Smooth muscle cell (in vitro differentiated cells): ENCODE data around the gene LHX6. TPM values are rescaled to one million over a fixed set of nuclear protein-coding genes. Genes with fewer than 3 reads are reported as not detected.

Experiments used
- DNase-seq: peaks from one replicate; lab custom pipeline; 2025; ENCODE audit not compliant: unreplicated experiment; lab: John Stamatoyannopoulos, UW
- H2AFZ ChIP-seq: fragments of 200-600 bp; sonication (generic); 2 replicates; pipeline ENCODE4 v1.6.0; 2016; ENCODE audit warnings: antibody characterized with exemption, low read depth, mild to moderate bottlenecking
- H3F3A ChIP-seq: fragments of 200-600 bp; sonication (generic); 2 replicates; pipeline ENCODE4 v1.6.0; 2017; ENCODE audit warnings: antibody characterized with exemption, low read depth
- H3K27ac ChIP-seq: fragments of 200-600 bp; sonication (generic); 2 replicates; pipeline ENCODE4 v1.5.1; 2016; ENCODE audit warnings: low read depth, mild to moderate bottlenecking
- H3K27me3 ChIP-seq: fragments of 200-600 bp; sonication (generic); 2 replicates; pipeline ENCODE4 v1.6.1; 2016; ENCODE audit warnings: low read depth, mild to moderate bottlenecking
- H3K36me3 ChIP-seq: fragments of 200-600 bp; sonication (generic); 2 replicates; pipeline ENCODE4 v1.5.1; 2016; ENCODE audit warnings: low read depth
- H3K4me1 ChIP-seq: fragments of 200-600 bp; sonication (generic); 2 replicates; pipeline ENCODE4 v1.5.1; 2016; ENCODE audit warnings: low read depth
- H3K4me2 ChIP-seq: fragments of 200-600 bp; sonication (generic); 2 replicates; pipeline ENCODE4 v1.6.0; 2016; ENCODE audit warnings: mild to moderate bottlenecking
- H3K4me3 ChIP-seq: fragments of 200-600 bp; sonication (generic); 2 replicates; pipeline ENCODE4 v1.5.1; 2016; ENCODE audit warnings: mild to moderate bottlenecking
- H3K79me2 ChIP-seq: fragments of 200-600 bp; sonication (generic); 2 replicates; pipeline ENCODE4 v1.6.0; 2016; ENCODE audit warnings: low read depth, mild to moderate bottlenecking
- H3K9ac ChIP-seq: fragments of 200-600 bp; sonication (generic); 2 replicates; pipeline ENCODE4 v1.6.0; 2016; ENCODE audit warnings: low read depth
- H3K9me3 ChIP-seq: fragments of 200-600 bp; sonication (generic); replicated peaks from 2 replicates; pipeline ENCODE4 v1.5.1; 2016; ENCODE audit warnings: low read depth
- H4K20me1 ChIP-seq: fragments of 200-600 bp; sonication (generic); 2 replicates; pipeline ENCODE4 v1.6.0; 2016; ENCODE audit warnings: low read depth
- CTCF ChIP-seq: fragments of 200-600 bp; sonication (generic); IDR thresholded peaks from 2 replicates; pipeline ENCODE4 v1.5.1; 2017; ENCODE audit warnings: borderline replicate concordance, mild to moderate bottlenecking, antibody characterized with exemption; ENCODE audit not compliant: insufficient read depth, poor library complexity, severe bottlenecking
- WGBS: methylation state at CpG from one replicate; pipeline ENCODE4 v1.1.7; 2016; ENCODE audit warnings: low lambda C conversion rate; 5-methylcytosine and 5-hydroxymethylcytosine counted together
- polyA plus RNA-seq: library from polyadenylated mRNA; unstranded; fragments of >200 nt; fragmentation: Nextera tagmentation; extraction: Ambion mirVana; gene quantifications from 2 replicates; pipeline ENCODE4 v1.2.1, GENCODE V29; 2016
- total RNA-seq: library from RNA; depleted of rRNA; stranded (reverse); fragments of >200 nt; gene quantifications from 2 replicates; pipeline ENCODE4 v1.2.3, GENCODE V29; 2014

The LHX6 gene
- total and polyA plus RNA-seq, 2 experiments from 2014 or later = not detected

DNA sequence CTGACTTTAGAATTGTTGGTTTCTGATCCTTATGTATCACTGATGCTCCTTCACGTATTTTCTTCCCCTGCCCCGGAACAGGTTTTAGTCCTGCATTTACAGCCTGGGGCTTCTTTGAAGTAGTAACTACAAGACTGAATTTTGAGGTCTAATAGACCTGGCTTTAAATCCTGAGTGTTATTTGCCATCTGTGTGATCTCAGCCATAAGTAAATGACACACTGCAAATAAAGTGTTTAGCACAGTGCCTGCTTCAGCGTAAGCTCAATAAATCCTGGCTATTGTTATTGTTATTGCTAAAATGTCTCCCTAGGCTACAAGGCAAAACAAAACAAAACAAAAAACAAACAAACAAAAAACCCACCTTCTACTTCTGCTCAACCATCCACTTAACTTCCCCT, 15.6 kb upstream of the LHX6 start:
- no peak overlapping the region for H3K9ac ChIP-seq
- H3K27me3 ChIP-seq = no peaks in the 10 kb centered on the region
- H2AFZ ChIP-seq = no peak overlapping the region
- H3K4me2 ChIP-seq = no peak overlapping the region
- no peaks in the 10 kb centered on the region for H3K4me1 ChIP-seq
- WGBS = 88% methylated on average over 3 of the region's 3 CpGs
- H3K4me3 ChIP-seq = no peak overlapping the region
- H3K79me2 ChIP-seq = no peaks in the 10 kb centered on the region
- no peaks in the 10 kb centered on the region for H4K20me1 ChIP-seq
- H3K36me3 ChIP-seq = peaks cover 34% of the 10 kb centered on the region
- no peaks in the 10 kb centered on the region for H3K9me3 ChIP-seq
- no peak for DNase-seq
- no peak overlapping the region for H3K27ac ChIP-seq
- no peak for TF ChIP-seq CTCF
- H3F3A ChIP-seq = no peaks in the 10 kb centered on the region

- Histone ChIP-seq H3K79me2 (no peaks in the 10 kb centered on the region), H4K20me1 (no peaks in the 10 kb centered on the region), H3K9me3 (no peaks in the 10 kb centered on the region), H3K27ac (no peak overlapping the region), H2AFZ (no peak overlapping the region), H3K4me1 (no peaks in the 10 kb centered on the region), H3K27me3 (no peaks in the 10 kb centered on the region), H3K9ac (no peak overlapping the region), H3K4me2 (no peak overlapping the region), H3F3A (no peaks in the 10 kb centered on the region), H3K4me3 (no peak overlapping the region), H3K36me3 (peaks cover 22% of the 10 kb centered on the region)
- 95% methylated on average over 5 of the region's 5 CpGs for WGBS
- no peak for TF ChIP-seq CTCF
- no peak for DNase-seq
These were observed 11.0 kb upstream of the LHX6 start for GRCh38 chr9:122239722-122240121.

- DNase-seq = no peak
- H3K9ac ChIP-seq = no peak overlapping the region
- no peaks in the 10 kb centered on the region for H3F3A ChIP-seq
- no peak for TF ChIP-seq CTCF
- H3K4me3 ChIP-seq = no peak overlapping the region
- WGBS = 70% methylated on average over 10 of the region's 10 CpGs
- no peak overlapping the region for H2AFZ ChIP-seq
- H3K9me3 ChIP-seq = no peaks in the 10 kb centered on the region
- H3K27ac ChIP-seq = no peak overlapping the region
- peaks cover 9% of the 10 kb centered on the region for H3K36me3 ChIP-seq
- no peaks in the 10 kb centered on the region for H4K20me1 ChIP-seq
- H3K27me3 ChIP-seq = peaks cover 22% of the 10 kb centered on the region
- H3K79me2 ChIP-seq = no peaks in the 10 kb centered on the region
- H3K4me2 ChIP-seq = no peak overlapping the region
- H3K4me1 ChIP-seq = no peaks in the 10 kb centered on the region
These were observed 7.9 kb upstream of the LHX6 start for GRCh38 chr9:122236681-122237080.

DNA sequence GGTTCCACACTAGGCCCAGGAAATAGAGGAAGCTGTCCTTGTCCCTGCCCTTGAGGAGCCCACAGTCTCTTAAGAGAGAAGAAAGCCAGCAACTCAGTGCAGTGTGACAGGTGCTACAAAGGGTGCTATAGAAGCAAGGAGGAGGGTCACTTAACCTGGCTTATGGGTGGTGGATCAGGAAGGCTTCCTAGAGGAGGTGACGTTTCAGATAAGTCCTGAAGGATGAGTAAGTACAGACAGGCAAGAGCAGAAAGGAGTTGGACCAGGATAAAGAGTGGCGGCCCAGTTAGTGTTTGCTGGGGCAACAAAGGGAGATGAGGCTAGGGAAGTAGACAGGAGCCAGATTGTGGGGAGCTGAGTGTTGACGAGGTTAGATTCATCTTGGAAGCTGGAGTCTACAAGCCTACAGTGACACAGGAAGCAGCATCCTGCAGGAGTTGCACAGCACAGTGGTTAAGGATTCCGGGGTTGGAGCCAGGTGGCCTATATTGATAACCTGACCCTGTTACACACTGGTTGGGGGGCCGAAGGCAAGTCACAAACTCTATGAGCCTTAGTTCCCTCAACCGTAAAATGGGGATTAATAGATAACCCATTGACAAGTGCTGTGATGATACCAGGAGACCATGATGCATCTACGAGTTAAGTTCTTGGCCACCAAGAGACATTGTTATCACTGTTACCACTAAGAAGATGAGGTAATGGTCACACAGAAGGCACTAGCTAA, 5.4 kb upstream of the LHX6 start:
- no peaks in the 10 kb centered on the region for H3F3A ChIP-seq
- H3K27me3 ChIP-seq = peaks cover 47% of the 10 kb centered on the region
- H3K79me2 ChIP-seq = no peaks in the 10 kb centered on the region
- no peak overlapping the region for H2AFZ ChIP-seq
- H3K4me3 ChIP-seq = no peak overlapping the region
- no peaks in the 10 kb centered on the region for H3K9me3 ChIP-seq
- no peak overlapping the region for H3K4me2 ChIP-seq
- no peaks in the 10 kb centered on the region for H3K4me1 ChIP-seq
- no peak for DNase-seq
- H3K27ac ChIP-seq = no peak overlapping the region
- WGBS = 89% methylated on average over 7 of the region's 7 CpGs
- no peaks in the 10 kb centered on the region for H4K20me1 ChIP-seq
- H3K36me3 ChIP-seq = no peaks in the 10 kb centered on the region
- no peak for TF ChIP-seq CTCF
- H3K9ac ChIP-seq = no peak overlapping the region
